Measurements from ENCODE around the gene PPP1R37. TPM values are rescaled to one million over a fixed set of nuclear protein-coding genes. Genes with fewer than 3 reads are reported as not detected.

PPP1R37 gene
- total and polyA plus RNA-seq, 2 donors (not counting 1 experiment from before 2014, with no cell fraction given) = 11.3 to 36.0 TPM

GRCh38 chr19:45063851-45064801 lies 28.9 kb upstream of the PPP1R37 start:
- Histone ChIP-seq H3K9me3 (ENCODE audit: control insufficient read depth, insufficient read depth, low read depth, low read length) (no peaks in the 10 kb centered on the region), H4K20me1 (ENCODE audit: control insufficient read depth, extremely low read depth, insufficient read depth, low read length) (no peaks in the 10 kb centered on the region), H3K9ac (ENCODE audit: insufficient read depth, low read length) (no peak overlapping the region), H3K4me2 (ENCODE audit: extremely low read depth, insufficient read depth, low read length) (no peak overlapping the region), H3K36me3 (ENCODE audit: control insufficient read depth, insufficient read depth, low read length) (peaks cover 51% of the 10 kb centered on the region), H3K4me1 (ENCODE audit: control insufficient read depth, extremely low read depth, insufficient read depth, low read length) (no peaks in the 10 kb centered on the region), H3K4me3 (replicated peaks in 1 of 4; ENCODE audit: control extremely low read depth in 1 of 4, insufficient read depth in 1 of 4, low read depth in 3 of 4, low read length in 4 of 4) (no peak overlapping the region), H3K79me2 (ENCODE audit: control insufficient read depth, insufficient read depth, low read length) (no peaks in the 10 kb centered on the region), H3K27ac (ENCODE audit: insufficient read depth, low read length) (no peak overlapping the region), H3K27me3 (ENCODE audit: control insufficient read depth, insufficient read depth, low read length) (no peaks in the 10 kb centered on the region), H2AFZ (ENCODE audit: low read length) (no peak overlapping the region)
- DNase-seq (ENCODE audit: low read depth in 2 of 2) = no peak
- TF ChIP-seq CTCF (conservative IDR thresholded peaks at IDR 0.05 in 1 of 2, IDR thresholded peaks at IDR 0.05 in 1 of 2; ENCODE audit: low read depth in 1 of 2, low read length in 2 of 2) (no peak), EZH2 (IDR thresholded peaks at IDR 0.05; ENCODE audit: low read length, missing control alignments) (no peak)

GRCh38 chr19:45066921-45067661 lies 25.9 kb upstream of the PPP1R37 start:
- Histone ChIP-seq H3K9ac (ENCODE audit: insufficient read depth, low read length) (no peak overlapping the region), H3K9me3 (ENCODE audit: control insufficient read depth, insufficient read depth, low read depth, low read length) (no peaks in the 10 kb centered on the region), H3K36me3 (ENCODE audit: control insufficient read depth, insufficient read depth, low read length) (peaks cover 49% of the 10 kb centered on the region), H3K4me1 (ENCODE audit: control insufficient read depth, extremely low read depth, insufficient read depth, low read length) (no peaks in the 10 kb centered on the region), H3K4me3 (replicated peaks in 1 of 4; ENCODE audit: control extremely low read depth in 1 of 4, insufficient read depth in 1 of 4, low read depth in 3 of 4, low read length in 4 of 4) (no peak overlapping the region), H3K79me2 (ENCODE audit: control insufficient read depth, insufficient read depth, low read length) (no peaks in the 10 kb centered on the region), H3K27ac (ENCODE audit: insufficient read depth, low read length) (no peak overlapping the region), H3K4me2 (ENCODE audit: extremely low read depth, insufficient read depth, low read length) (no peak overlapping the region), H3K27me3 (ENCODE audit: control insufficient read depth, insufficient read depth, low read length) (no peaks in the 10 kb centered on the region), H4K20me1 (ENCODE audit: control insufficient read depth, extremely low read depth, insufficient read depth, low read length) (no peaks in the 10 kb centered on the region), H2AFZ (ENCODE audit: low read length) (no peak overlapping the region)
- no peak for DNase-seq (ENCODE audit: low read depth in 2 of 2)
- no peak for TF ChIP-seq EZH2 (IDR thresholded peaks at IDR 0.05; ENCODE audit: low read length, missing control alignments)
- TF ChIP-seq CTCF (conservative IDR thresholded peaks at IDR 0.05 in 1 of 2, IDR thresholded peaks at IDR 0.05 in 1 of 2; ENCODE audit: low read depth in 1 of 2, low read length in 2 of 2) = no peak

- H3K4me1 ChIP-seq (ENCODE audit: control insufficient read depth, extremely low read depth, insufficient read depth, low read length) = no peaks in the 10 kb centered on the region
- peaks cover 50% of the 10 kb centered on the region for H3K36me3 ChIP-seq (ENCODE audit: control insufficient read depth, insufficient read depth, low read length)
- no peaks in the 10 kb centered on the region for H3K9me3 ChIP-seq (ENCODE audit: control insufficient read depth, insufficient read depth, low read depth, low read length)
- no peak overlapping the region for H3K4me3 ChIP-seq (replicated peaks in 1 of 4; ENCODE audit: control extremely low read depth in 1 of 4, insufficient read depth in 1 of 4, low read depth in 3 of 4, low read length in 4 of 4)
- DNase-seq (ENCODE audit: low read depth in 2 of 2) = no peak
- no peak overlapping the region for H2AFZ ChIP-seq (ENCODE audit: low read length)
- no peaks in the 10 kb centered on the region for H3K27me3 ChIP-seq (ENCODE audit: control insufficient read depth, insufficient read depth, low read length)
- TF ChIP-seq EZH2 (IDR thresholded peaks at IDR 0.05; ENCODE audit: low read length, missing control alignments) = no peak
- TF ChIP-seq CTCF (conservative IDR thresholded peaks at IDR 0.05 in 1 of 2, IDR thresholded peaks at IDR 0.05 in 1 of 2; ENCODE audit: low read depth in 1 of 2, low read length in 2 of 2) = no peak
- H4K20me1 ChIP-seq (ENCODE audit: control insufficient read depth, extremely low read depth, insufficient read depth, low read length) = no peaks in the 10 kb centered on the region
- H3K4me2 ChIP-seq (ENCODE audit: extremely low read depth, insufficient read depth, low read length) = no peak overlapping the region
- no peaks in the 10 kb centered on the region for H3K79me2 ChIP-seq (ENCODE audit: control insufficient read depth, insufficient read depth, low read length)
- H3K9ac ChIP-seq (ENCODE audit: insufficient read depth, low read length) = no peak overlapping the region
- no peak overlapping the region for H3K27ac ChIP-seq (ENCODE audit: insufficient read depth, low read length)
These were observed 24.9 kb upstream of the PPP1R37 start for GRCh38 chr19:45068041-45068440.

Data from fibroblast of lung (primary cell).